ENCODE results near the gene CALD1.

DNA sequence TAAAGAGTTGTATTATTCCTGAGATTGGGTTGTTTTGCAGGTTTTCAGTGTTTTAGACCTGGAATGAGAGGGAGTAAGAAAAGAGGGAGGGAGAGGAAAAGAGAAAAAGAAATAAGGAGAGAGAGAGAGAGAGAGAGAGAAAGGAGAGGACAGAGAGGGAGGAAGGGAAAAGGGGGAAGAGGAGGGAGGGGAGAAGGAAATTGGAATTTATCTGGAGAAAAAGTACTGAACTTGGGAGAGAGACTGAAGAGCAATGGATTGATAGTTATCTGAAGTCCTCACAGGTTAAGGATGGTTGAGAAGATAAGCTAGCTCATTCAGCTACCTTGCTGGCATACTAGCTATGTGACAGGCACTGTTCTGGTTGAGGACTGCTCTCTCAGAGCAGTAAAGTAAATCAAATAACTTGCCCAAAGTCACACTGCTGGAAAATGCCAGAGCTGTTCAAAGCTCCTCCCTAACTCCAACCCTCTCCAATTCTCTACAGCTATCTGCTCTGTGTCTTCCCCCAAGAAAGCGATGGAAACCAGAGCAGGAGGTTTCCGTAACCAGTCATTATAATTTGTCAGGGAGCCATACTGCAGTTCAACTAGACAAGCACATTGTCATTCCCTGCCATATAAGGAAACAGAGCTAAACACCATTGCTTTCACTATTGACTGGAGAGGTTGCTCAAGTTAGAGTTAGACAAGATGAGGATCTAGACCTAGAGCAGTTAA lies 10.7 kb downstream of the CALD1 start:
- TF ChIP-seq, protein P1, sequence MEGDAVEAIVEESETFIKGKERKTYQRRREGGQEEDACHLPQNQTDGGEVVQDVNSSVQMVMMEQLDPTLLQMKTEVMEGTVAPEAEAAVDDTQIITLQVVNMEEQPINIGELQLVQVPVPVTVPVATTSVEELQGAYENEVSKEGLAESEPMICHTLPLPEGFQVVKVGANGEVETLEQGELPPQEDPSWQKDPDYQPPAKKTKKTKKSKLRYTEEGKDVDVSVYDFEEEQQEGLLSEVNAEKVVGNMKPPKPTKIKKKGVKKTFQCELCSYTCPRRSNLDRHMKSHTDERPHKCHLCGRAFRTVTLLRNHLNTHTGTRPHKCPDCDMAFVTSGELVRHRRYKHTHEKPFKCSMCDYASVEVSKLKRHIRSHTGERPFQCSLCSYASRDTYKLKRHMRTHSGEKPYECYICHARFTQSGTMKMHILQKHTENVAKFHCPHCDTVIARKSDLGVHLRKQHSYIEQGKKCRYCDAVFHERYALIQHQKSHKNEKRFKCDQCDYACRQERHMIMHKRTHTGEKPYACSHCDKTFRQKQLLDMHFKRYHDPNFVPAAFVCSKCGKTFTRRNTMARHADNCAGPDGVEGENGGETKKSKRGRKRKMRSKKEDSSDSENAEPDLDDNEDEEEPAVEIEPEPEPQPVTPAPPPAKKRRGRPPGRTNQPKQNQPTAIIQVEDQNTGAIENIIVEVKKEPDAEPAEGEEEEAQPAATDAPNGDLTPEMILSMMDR (IDR thresholded peaks at IDR 0.05) = no peak
- TF ChIP-seq POLR2A (IDR thresholded peaks at IDR 0.05) = no peak
